SKM-1 treated with dmso at 0.1 percent for 144 hours (cell line): ENCODE results near the gene MCM5.
"Not testable (repeated sequence)": the region's sequence is repeated elsewhere in the genome, so short reads cannot be mapped to it uniquely, and the experiment has no call there.

Experiments
- DNase-seq: peaks from one replicate; lab custom pipeline; 2025; ENCODE audit not compliant: unreplicated experiment; lab: John Stamatoyannopoulos, UW

MCM5 gene

DNA sequence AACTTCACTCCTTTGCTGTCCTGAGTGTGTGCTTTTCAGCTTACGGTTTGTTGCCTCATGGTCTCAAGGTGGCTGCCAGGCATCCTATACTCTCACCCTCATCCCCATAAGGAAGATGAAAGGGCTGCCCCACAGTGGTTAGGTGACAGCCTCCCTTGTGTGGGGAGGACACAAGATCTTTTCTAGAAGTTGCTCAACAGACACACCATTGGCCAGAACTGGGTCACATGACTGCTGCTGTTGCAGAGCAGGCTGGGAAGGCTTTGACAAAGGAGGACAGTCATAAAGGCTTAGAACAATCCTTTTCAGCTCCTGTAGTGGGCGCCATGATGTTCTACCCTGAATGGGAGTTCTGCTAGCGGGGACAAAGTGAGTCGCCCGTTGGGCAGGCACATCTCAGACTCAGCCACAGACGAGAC is 71.0 kb downstream of the MCM5 start:
- DNase-seq: peak; percentile 25

DNA sequence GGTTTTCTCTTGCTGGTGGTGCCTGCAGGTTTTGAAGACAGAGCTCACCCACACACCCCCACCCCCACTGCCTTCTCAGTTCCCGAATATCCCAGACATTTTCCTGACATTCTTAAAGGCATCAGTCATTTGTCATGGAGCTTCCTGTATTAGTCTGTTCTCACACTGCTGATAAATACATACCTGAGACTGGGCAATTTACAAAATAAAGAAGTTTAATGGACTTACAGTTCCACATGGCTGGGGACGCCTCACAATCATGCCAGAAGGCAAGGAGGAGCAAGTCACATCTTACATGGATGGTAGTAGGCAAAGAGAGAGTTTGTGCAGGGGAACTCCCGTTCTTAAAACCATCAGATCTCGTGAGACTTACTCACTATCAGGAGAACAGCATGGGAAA is 71.6 kb downstream of the MCM5 start:
- DNase-seq: not testable (repeated sequence)

DNA sequence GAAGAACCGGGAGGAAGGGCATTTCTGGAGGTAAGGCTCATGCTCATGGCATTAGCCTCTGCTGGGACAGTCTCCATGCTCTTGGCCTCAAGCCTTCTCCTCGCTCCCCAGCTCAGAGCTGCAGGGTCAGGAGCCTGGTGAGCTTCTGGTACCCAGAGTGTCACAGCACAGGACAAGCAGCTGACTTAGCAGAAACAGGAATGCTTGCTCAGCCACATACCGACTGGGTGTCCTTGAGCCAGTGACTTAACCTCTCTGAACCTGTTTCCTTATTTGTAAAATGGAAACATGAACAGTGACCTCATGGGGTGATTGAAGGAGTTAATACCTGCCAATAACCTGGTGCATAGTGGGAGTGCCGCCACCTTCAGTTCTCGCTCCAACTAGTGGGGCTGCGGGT is 72.5 kb downstream of the MCM5 start:
- no peak for DNase-seq

DNA sequence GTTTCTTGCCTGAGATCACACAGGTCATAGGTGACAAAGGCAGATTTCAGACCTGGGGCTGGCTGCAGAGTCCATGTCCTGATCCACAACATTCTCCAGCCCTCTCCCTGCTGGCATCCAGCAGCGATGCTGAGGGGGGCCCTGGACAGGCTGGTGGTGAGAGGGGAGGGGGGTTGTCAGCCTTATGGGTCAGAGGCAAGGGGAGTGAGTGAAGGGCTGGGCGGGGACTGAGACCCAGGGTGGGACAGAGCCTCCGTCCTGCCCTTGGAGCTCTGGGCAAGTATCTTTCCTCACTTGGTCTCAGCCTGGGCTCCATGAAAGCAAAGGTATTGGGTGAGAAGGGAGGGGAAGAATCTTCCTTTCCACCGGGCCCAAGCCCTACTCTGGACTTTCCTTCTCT is 74.0 kb downstream of the MCM5 start:
- no peak for DNase-seq
